Measurements from ENCODE around the gene CEP120. TPM values are rescaled to one million over a fixed set of nuclear protein-coding genes. Genes with fewer than 3 reads are reported as not detected.

CEP120 gene
- polyA plus RNA-seq, 4 donors = 4.1 to 12.6 (median 5.1) TPM

- DNase-seq (no peak), FAIRE-seq (no peak)
- H3K36me3 ChIP-seq (ENCODE audit: control insufficient read depth in 3 of 3, insufficient read depth in 2 of 3, low read depth in 1 of 3, low read length in 3 of 3) = no peaks in the 10 kb centered on the region
- peaks cover 0 to 4% of the 10 kb centered on the region in 2 donors for H3K9me3 ChIP-seq (ENCODE audit: control insufficient read depth in 2 of 2, insufficient read depth in 1 of 2, low read depth in 1 of 2, low read length in 1 of 2)
- no peak overlapping the region for H3K27ac ChIP-seq (ENCODE audit: low read depth in 1 of 3, low read length in 2 of 3)
- no peaks in the 10 kb centered on the region for H3K4me1 ChIP-seq (ENCODE audit: control insufficient read depth in 3 of 3, insufficient read depth in 2 of 3, low read depth in 1 of 3, low read length in 2 of 3)
- 86 to 94% (median 89%) methylated on average over 1 of the region's 1 CpG for WGBS, 3 donors
- no peaks in the 10 kb centered on the region for H3K27me3 ChIP-seq (ENCODE audit: control insufficient read depth in 3 of 3, insufficient read depth in 3 of 3, low read length in 3 of 3)
- H3K4me3 ChIP-seq (ENCODE audit: low read depth in 1 of 3, low read length in 3 of 3) = no peak overlapping the region
Measured at GRCh38 chr5:123299136-123299535, 124.1 kb downstream of the CEP120 start.

- DNase-seq = no peak
- Histone ChIP-seq H3K9me3 (ENCODE audit: control insufficient read depth in 2 of 2, insufficient read depth in 1 of 2, low read depth in 1 of 2, low read length in 1 of 2) (peaks cover 0 to 4% of the 10 kb centered on the region in 2 donors), H3K4me3 (ENCODE audit: low read depth in 1 of 3, low read length in 3 of 3) (no peak overlapping the region), H3K27ac (ENCODE audit: low read depth in 1 of 3, low read length in 2 of 3) (no peak overlapping the region), H3K27me3 (ENCODE audit: control insufficient read depth in 3 of 3, insufficient read depth in 3 of 3, low read length in 3 of 3) (no peaks in the 10 kb centered on the region), H3K36me3 (ENCODE audit: control insufficient read depth in 3 of 3, insufficient read depth in 2 of 3, low read depth in 1 of 3, low read length in 3 of 3) (no peaks in the 10 kb centered on the region), H3K4me1 (ENCODE audit: control insufficient read depth in 3 of 3, insufficient read depth in 2 of 3, low read depth in 1 of 3, low read length in 2 of 3) (no peaks in the 10 kb centered on the region)
- 55 to 73% (median 70%) methylated on average over 2 of the region's 2 CpGs for whole genome bisulfite sequencing, 3 donors
- no peak for FAIRE-seq
Measured at GRCh38 chr5:123298335-123299030, 124.7 kb downstream of the CEP120 start.

- WGBS, 3 donors = 77 to 93% (median 79%) methylated on average over 1 of the region's 1 CpG
- Histone ChIP-seq H3K4me3 (ENCODE audit: low read depth in 1 of 3, low read length in 3 of 3) (no peak overlapping the region), H3K9me3 (ENCODE audit: control insufficient read depth in 2 of 2, insufficient read depth in 1 of 2, low read depth in 1 of 2, low read length in 1 of 2) (peaks cover 0 to 4% of the 10 kb centered on the region in 2 donors), H3K27ac (ENCODE audit: low read depth in 1 of 3, low read length in 2 of 3) (no peak overlapping the region), H3K36me3 (ENCODE audit: control insufficient read depth in 3 of 3, insufficient read depth in 2 of 3, low read depth in 1 of 3, low read length in 3 of 3) (no peaks in the 10 kb centered on the region), H3K4me1 (ENCODE audit: control insufficient read depth in 3 of 3, insufficient read depth in 2 of 3, low read depth in 1 of 3, low read length in 2 of 3) (no peaks in the 10 kb centered on the region), H3K27me3 (ENCODE audit: control insufficient read depth in 3 of 3, insufficient read depth in 3 of 3, low read length in 3 of 3) (no peaks in the 10 kb centered on the region)
- DNase-seq (no peak), FAIRE-seq (no peak)
Measured at GRCh38 chr5:123297866-123298265, 125.3 kb downstream of the CEP120 start.

GRCh38 chr5:123297198-123297831, 125.9 kb downstream of the CEP120 start:
- 75 to 89% (median 80%) methylated on average over 2 of the region's 2 CpGs for WGBS, 3 donors
- no peak for FAIRE-seq
- H3K27me3 ChIP-seq (ENCODE audit: control insufficient read depth in 3 of 3, insufficient read depth in 3 of 3, low read length in 3 of 3) = no peaks in the 10 kb centered on the region

More at GRCh38 chr5:123297198-123297831, 125.9 kb downstream of the CEP120 start:
- no peak for DNase-seq
- H3K27ac ChIP-seq (ENCODE audit: low read depth in 1 of 3, low read length in 2 of 3) = no peak overlapping the region
- H3K36me3 ChIP-seq (ENCODE audit: control insufficient read depth in 3 of 3, insufficient read depth in 2 of 3, low read depth in 1 of 3, low read length in 3 of 3) = no peaks in the 10 kb centered on the region
- H3K4me3 ChIP-seq (ENCODE audit: low read depth in 1 of 3, low read length in 3 of 3) = no peak overlapping the region
- no peaks in the 10 kb centered on the region for H3K4me1 ChIP-seq (ENCODE audit: control insufficient read depth in 3 of 3, insufficient read depth in 2 of 3, low read depth in 1 of 3, low read length in 2 of 3)
- H3K9me3 ChIP-seq (ENCODE audit: control insufficient read depth in 2 of 2, insufficient read depth in 1 of 2, low read depth in 1 of 2, low read length in 1 of 2) = peaks cover 0 to 4% of the 10 kb centered on the region in 2 donors

Other genes with a start within 250 kb of the CEP120 start
- gene CSNK1G3, start 88.8 kb upstream of the CEP120 start, polyA plus RNA-seq = 10 to 100 TPM; 16.7 to 21.7 (median 20.2) TPM